Measurements from ENCODE around the gene PLPP4.

DNA sequence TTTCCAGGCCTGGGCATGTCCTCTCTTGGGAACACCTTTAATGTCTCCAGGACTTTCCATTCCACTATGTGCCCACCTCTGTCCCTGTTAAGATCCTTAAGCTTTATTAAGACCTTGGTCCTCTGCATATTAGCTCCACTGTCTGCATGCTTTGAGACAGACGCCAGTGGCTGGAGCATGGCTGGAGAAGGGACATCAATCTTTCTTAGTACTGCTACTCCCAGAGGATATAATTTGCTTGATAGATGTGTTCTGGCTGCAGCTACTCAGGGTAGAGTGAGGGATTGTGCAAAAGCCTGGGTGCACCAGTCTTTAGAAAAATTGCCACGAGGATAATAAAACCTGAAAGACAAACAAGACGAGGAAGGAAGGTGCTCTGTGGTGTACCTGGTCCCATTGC is 42.9 kb downstream of the PLPP4 start:
- TF ChIP-seq, protein P1, sequence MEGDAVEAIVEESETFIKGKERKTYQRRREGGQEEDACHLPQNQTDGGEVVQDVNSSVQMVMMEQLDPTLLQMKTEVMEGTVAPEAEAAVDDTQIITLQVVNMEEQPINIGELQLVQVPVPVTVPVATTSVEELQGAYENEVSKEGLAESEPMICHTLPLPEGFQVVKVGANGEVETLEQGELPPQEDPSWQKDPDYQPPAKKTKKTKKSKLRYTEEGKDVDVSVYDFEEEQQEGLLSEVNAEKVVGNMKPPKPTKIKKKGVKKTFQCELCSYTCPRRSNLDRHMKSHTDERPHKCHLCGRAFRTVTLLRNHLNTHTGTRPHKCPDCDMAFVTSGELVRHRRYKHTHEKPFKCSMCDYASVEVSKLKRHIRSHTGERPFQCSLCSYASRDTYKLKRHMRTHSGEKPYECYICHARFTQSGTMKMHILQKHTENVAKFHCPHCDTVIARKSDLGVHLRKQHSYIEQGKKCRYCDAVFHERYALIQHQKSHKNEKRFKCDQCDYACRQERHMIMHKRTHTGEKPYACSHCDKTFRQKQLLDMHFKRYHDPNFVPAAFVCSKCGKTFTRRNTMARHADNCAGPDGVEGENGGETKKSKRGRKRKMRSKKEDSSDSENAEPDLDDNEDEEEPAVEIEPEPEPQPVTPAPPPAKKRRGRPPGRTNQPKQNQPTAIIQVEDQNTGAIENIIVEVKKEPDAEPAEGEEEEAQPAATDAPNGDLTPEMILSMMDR (IDR thresholded peaks at IDR 0.05), result no peak
- TF ChIP-seq POLR2A (IDR thresholded peaks at IDR 0.05), result no peak
- no peak for TF ChIP-seq EP300 (IDR thresholded peaks at IDR 0.05)

Measured in upper lobe of left lung (tissue), 4 donors.